ENCODE data around the gene RHPN2.
A peak's percentile ranks its signal among the peaks of the same experiment; 100 is the strongest.
"Not testable (repeated sequence)": the region's sequence is repeated elsewhere in the genome, so short reads cannot be mapped to it uniquely, and the experiment has no call there.

RHPN2 gene

DNA sequence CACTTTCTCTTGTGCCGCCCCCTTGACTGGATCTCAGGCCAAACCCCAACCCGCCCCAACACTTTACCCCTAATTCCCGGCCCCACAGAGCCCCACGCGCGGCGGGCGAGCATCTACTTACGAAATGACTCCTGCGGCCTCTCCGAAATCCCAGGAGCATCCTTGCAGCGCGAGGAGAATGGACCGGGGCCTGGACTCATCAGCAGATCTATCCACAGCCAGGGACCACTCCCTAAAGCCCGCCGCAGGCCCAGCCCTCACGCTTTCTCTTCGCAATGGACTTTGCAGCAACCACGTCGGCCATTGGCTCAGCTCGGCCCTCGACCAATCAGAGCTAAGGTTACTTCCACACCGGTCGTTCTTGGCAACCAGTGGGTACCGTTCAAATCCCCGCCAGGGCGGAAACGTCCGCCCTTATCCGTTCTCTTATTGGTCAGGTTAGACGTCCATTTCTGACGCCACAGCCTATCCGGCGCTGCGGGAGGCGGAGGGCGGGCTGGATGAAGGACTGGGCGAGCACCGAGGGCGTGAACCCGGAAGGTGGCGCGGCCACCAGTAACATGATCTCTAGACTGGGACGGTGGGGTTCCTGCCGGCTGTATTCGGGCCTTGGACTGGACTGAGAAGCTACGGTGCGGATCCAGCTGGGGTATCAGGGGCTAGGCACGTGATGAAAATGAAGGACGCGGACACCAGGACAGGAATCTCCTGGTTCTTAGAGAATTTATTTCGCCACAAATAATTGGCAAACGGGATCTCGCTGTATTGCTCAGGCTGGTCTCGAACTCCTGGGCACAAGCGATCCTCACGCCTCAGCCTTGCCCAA, 92.8 kb downstream of the RHPN2 start, which contains the start of the genes CEP89 and FAAP24:
Gene CEP89, minus strand, starts transcription at position 244 of the 826 bp plus-strand sequence. Its CDS starts 84 bp downstream, at position 160.
Gene FAAP24, plus strand, starts transcription at position 528 of the 826 bp plus-strand sequence. CDS start 955 bp downstream, outside the sequence.
- peak; percentile 100 for DNase-seq

DNA sequence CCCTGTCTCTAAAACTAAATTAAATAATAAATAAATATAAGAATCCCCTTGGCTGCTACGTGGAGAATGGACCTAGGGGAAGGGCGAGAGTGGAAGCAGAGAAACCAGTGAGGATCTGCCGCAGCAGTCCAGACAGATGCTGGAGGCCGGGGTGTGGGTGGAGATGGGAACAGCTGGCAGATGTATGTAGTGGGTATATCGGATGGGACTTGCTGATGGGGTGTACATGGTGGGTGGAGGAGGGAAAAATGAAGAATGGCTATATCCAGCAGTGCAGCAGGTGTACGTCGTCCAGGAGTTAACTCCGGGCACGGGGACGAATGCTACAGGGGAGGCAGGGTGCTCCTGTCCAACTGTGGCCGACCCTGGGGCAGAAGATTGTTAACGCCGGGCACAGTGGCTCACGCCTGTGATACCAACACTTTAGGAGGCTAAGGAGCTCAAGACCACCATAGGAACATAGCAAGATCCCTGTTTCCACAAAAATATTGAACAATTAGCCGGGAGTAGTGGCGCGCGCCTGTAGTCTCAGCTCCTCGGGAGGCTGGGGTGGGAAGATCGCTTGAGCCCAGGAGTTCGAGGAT, 93.6 kb downstream of the RHPN2 start:
- DNase-seq, result no peak

- no peak for DNase-seq
Measured at GRCh38 chr19:32969549-32969948, 95.1 kb downstream of the RHPN2 start.

DNA sequence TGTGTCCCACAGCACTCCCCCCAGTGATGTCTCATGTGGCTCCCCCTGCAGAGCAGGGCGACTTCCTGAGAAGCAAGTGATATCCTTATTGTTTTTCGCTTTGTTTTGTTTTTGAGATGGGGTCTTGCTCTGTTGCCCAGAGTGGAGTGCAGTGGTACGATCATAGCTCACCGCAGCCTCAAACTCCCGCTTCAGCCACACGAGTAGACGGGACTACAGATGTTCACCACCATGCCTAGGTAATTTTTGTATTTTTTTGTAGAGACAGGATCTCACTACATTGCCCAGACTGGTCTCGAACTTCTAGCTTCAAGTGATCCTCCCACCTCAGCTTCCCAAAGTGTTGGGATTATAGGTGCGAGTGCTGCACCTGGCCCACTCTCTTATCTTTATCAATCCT, 97.9 kb downstream of the RHPN2 start:
- DNase-seq, result no peak

GRCh38 chr19:32945260-32945659, 119.4 kb downstream of the RHPN2 start:
- no peak for DNase-seq

GRCh38 chr19:32941273-32941672, 123.4 kb downstream of the RHPN2 start:
- DNase-seq, result not testable (repeated sequence)

GRCh38 chr19:32936065-32936464, 128.6 kb downstream of the RHPN2 start:
- DNase-seq, result no peak

- DNase-seq, result no peak
Measured at GRCh38 chr19:32935629-32936028, 129.1 kb downstream of the RHPN2 start.

GRCh38 chr19:32933571-32933970, 131.1 kb downstream of the RHPN2 start:
- DNase-seq, result no peak

DNA sequence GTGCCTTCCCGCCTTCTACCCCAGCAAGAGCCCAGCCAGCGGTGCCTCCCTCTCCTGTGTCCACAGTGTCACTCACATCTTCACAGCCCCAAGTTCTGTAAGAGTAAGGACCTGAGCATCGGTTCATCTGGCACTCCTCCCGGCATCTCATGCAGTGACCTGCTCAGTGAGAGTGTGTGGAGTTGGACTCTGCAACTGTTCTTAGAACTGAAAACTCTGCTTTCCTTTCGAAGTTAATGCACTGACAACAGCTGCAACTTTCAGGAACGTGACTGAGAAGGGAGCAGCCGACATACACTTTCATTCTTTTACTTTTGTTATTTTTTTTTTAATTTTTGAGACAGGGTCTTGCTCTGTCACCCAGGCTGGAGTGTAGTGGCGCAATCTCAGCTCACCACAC, 134.1 kb downstream of the RHPN2 start:
- DNase-seq, result no peak

DNA sequence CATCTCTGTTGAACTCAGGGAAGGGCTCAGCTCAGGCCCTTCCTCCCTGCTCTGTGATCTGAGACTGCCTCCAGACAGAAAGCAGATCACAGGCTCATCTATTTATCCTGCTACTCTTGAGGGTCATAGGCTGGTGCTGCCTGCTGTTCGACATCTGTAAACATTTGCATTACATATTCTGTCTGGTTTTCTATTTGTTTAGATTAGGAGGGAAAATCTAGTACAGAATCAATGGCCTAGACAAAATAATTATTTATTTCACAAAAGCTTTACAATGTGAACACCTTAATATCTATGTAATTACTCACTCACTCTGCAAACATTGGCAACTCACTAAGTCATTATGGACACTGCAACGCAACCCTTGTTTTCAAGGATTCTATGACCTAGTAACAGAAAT, 135.9 kb downstream of the RHPN2 start:
- DNase-seq, result no peak

Data from NCI-H82 (cell line).